ENCODE measurements around the gene PPIP5K1.

The PPIP5K1 gene

GRCh38 chr15:43527802-43528541 lies 62.0 kb downstream of the PPIP5K1 start:
- DNase-seq: no peak
- H3K4me3 ChIP-seq (ENCODE audit: insufficient read depth, low read depth, low read length, poor library complexity, severe bottlenecking): no peak overlapping the region
- no peaks in the 10 kb centered on the region for H3K27me3 ChIP-seq (replicated peaks; ENCODE audit: control insufficient read depth, insufficient read depth, low read length, poor library complexity, severe bottlenecking)
- H3K4me1 ChIP-seq (ENCODE audit: control insufficient read depth, insufficient read depth, low read length, poor library complexity, severe bottlenecking): peaks cover 3% of the 10 kb centered on the region
- H3K36me3 ChIP-seq (ENCODE audit: control insufficient read depth, insufficient read depth, low read length): no peaks in the 10 kb centered on the region
- H3K27ac ChIP-seq (ENCODE audit: insufficient read depth, low read length, poor library complexity, severe bottlenecking): no peak overlapping the region
- H3K9me3 ChIP-seq (ENCODE audit: control insufficient read depth, low read length): no peaks in the 10 kb centered on the region

GRCh38 chr15:43527016-43527801 lies 62.8 kb downstream of the PPIP5K1 start:
- H3K4me3 ChIP-seq (ENCODE audit: insufficient read depth, low read depth, low read length, poor library complexity, severe bottlenecking): no peak overlapping the region
- H3K27me3 ChIP-seq (replicated peaks; ENCODE audit: control insufficient read depth, insufficient read depth, low read length, poor library complexity, severe bottlenecking): no peaks in the 10 kb centered on the region
- H3K4me1 ChIP-seq (ENCODE audit: control insufficient read depth, insufficient read depth, low read length, poor library complexity, severe bottlenecking): peaks cover 3% of the 10 kb centered on the region
- peaks cover 2% of the 10 kb centered on the region for H3K36me3 ChIP-seq (ENCODE audit: control insufficient read depth, insufficient read depth, low read length)
- H3K27ac ChIP-seq (ENCODE audit: insufficient read depth, low read length, poor library complexity, severe bottlenecking): no peak overlapping the region
- DNase-seq: no peak
- H3K9me3 ChIP-seq (ENCODE audit: control insufficient read depth, low read length): no peaks in the 10 kb centered on the region

- Histone ChIP-seq H3K4me1 (ENCODE audit: control insufficient read depth, insufficient read depth, low read length, poor library complexity, severe bottlenecking) (peaks cover 3% of the 10 kb centered on the region), H3K27me3 (replicated peaks; ENCODE audit: control insufficient read depth, insufficient read depth, low read length, poor library complexity, severe bottlenecking) (no peaks in the 10 kb centered on the region), H3K36me3 (ENCODE audit: control insufficient read depth, insufficient read depth, low read length) (peaks cover 3% of the 10 kb centered on the region), H3K9me3 (ENCODE audit: control insufficient read depth, low read length) (no peaks in the 10 kb centered on the region), H3K4me3 (ENCODE audit: insufficient read depth, low read depth, low read length, poor library complexity, severe bottlenecking) (no peak overlapping the region), H3K27ac (ENCODE audit: insufficient read depth, low read length, poor library complexity, severe bottlenecking) (no peak overlapping the region)
- no peak for DNase-seq
Measured at GRCh38 chr15:43526261-43526930, 63.6 kb downstream of the PPIP5K1 start.

GRCh38 chr15:43525131-43525530 lies 64.9 kb downstream of the PPIP5K1 start:
- no peak for DNase-seq
- H3K27ac ChIP-seq (ENCODE audit: insufficient read depth, low read length, poor library complexity, severe bottlenecking): no peak overlapping the region
- no peak overlapping the region for H3K4me3 ChIP-seq (ENCODE audit: insufficient read depth, low read depth, low read length, poor library complexity, severe bottlenecking)
- peaks cover 3% of the 10 kb centered on the region for H3K4me1 ChIP-seq (ENCODE audit: control insufficient read depth, insufficient read depth, low read length, poor library complexity, severe bottlenecking)
- no peaks in the 10 kb centered on the region for H3K27me3 ChIP-seq (replicated peaks; ENCODE audit: control insufficient read depth, insufficient read depth, low read length, poor library complexity, severe bottlenecking)
- peaks cover 8% of the 10 kb centered on the region for H3K36me3 ChIP-seq (ENCODE audit: control insufficient read depth, insufficient read depth, low read length)
- H3K9me3 ChIP-seq (ENCODE audit: control insufficient read depth, low read length): no peaks in the 10 kb centered on the region

- Histone ChIP-seq H3K9me3 (ENCODE audit: control insufficient read depth, low read length) (no peaks in the 10 kb centered on the region), H3K36me3 (ENCODE audit: control insufficient read depth, insufficient read depth, low read length) (peaks cover 8% of the 10 kb centered on the region)
- DNase-seq: no peak
Measured at GRCh38 chr15:43524254-43524845, 65.7 kb downstream of the PPIP5K1 start.

GRCh38 chr15:43523646-43524045 lies 66.4 kb downstream of the PPIP5K1 start:
- Histone ChIP-seq H3K36me3 (ENCODE audit: control insufficient read depth, insufficient read depth, low read length) (peaks cover 8% of the 10 kb centered on the region), H3K27me3 (replicated peaks; ENCODE audit: control insufficient read depth, insufficient read depth, low read length, poor library complexity, severe bottlenecking) (no peaks in the 10 kb centered on the region), H3K4me1 (ENCODE audit: control insufficient read depth, insufficient read depth, low read length, poor library complexity, severe bottlenecking) (peaks cover 3% of the 10 kb centered on the region), H3K9me3 (ENCODE audit: control insufficient read depth, low read length) (no peaks in the 10 kb centered on the region), H3K4me3 (ENCODE audit: insufficient read depth, low read depth, low read length, poor library complexity, severe bottlenecking) (no peak overlapping the region), H3K27ac (ENCODE audit: insufficient read depth, low read length, poor library complexity, severe bottlenecking) (no peak overlapping the region)
- no peak for DNase-seq

More at GRCh38 chr15:43524254-43524845, 65.7 kb downstream of the PPIP5K1 start:
- Histone ChIP-seq H3K27ac (ENCODE audit: insufficient read depth, low read length, poor library complexity, severe bottlenecking) (no peak overlapping the region), H3K27me3 (replicated peaks; ENCODE audit: control insufficient read depth, insufficient read depth, low read length, poor library complexity, severe bottlenecking) (no peaks in the 10 kb centered on the region), H3K4me1 (ENCODE audit: control insufficient read depth, insufficient read depth, low read length, poor library complexity, severe bottlenecking) (peaks cover 3% of the 10 kb centered on the region), H3K4me3 (ENCODE audit: insufficient read depth, low read depth, low read length, poor library complexity, severe bottlenecking) (no peak overlapping the region)

- H3K27me3 ChIP-seq (replicated peaks; ENCODE audit: control insufficient read depth, insufficient read depth, low read length, poor library complexity, severe bottlenecking): no peaks in the 10 kb centered on the region
Measured at GRCh38 chr15:43522247-43522646, 67.8 kb downstream of the PPIP5K1 start.

GRCh38 chr15:43521419-43521818 lies 68.6 kb downstream of the PPIP5K1 start:
- Histone ChIP-seq H3K36me3 (ENCODE audit: control insufficient read depth, insufficient read depth, low read length) (peaks cover 8% of the 10 kb centered on the region), H3K4me3 (ENCODE audit: insufficient read depth, low read depth, low read length, poor library complexity, severe bottlenecking) (no peak overlapping the region), H3K27ac (ENCODE audit: insufficient read depth, low read length, poor library complexity, severe bottlenecking) (no peak overlapping the region), H3K27me3 (replicated peaks; ENCODE audit: control insufficient read depth, insufficient read depth, low read length, poor library complexity, severe bottlenecking) (no peaks in the 10 kb centered on the region), H3K4me1 (ENCODE audit: control insufficient read depth, insufficient read depth, low read length, poor library complexity, severe bottlenecking) (peaks cover 12% of the 10 kb centered on the region), H3K9me3 (ENCODE audit: control insufficient read depth, low read length) (no peaks in the 10 kb centered on the region)
- no peak for DNase-seq

More at GRCh38 chr15:43522247-43522646, 67.8 kb downstream of the PPIP5K1 start:
- peaks cover 8% of the 10 kb centered on the region for H3K36me3 ChIP-seq (ENCODE audit: control insufficient read depth, insufficient read depth, low read length)
- no peak overlapping the region for H3K4me3 ChIP-seq (ENCODE audit: insufficient read depth, low read depth, low read length, poor library complexity, severe bottlenecking)
- DNase-seq: no peak
- no peaks in the 10 kb centered on the region for H3K9me3 ChIP-seq (ENCODE audit: control insufficient read depth, low read length)
- H3K27ac ChIP-seq (ENCODE audit: insufficient read depth, low read length, poor library complexity, severe bottlenecking): no peak overlapping the region
- H3K4me1 ChIP-seq (ENCODE audit: control insufficient read depth, insufficient read depth, low read length, poor library complexity, severe bottlenecking): peaks cover 12% of the 10 kb centered on the region

GRCh38 chr15:43520138-43520537 lies 69.9 kb downstream of the PPIP5K1 start:
- Histone ChIP-seq H3K9me3 (ENCODE audit: control insufficient read depth, low read length) (no peaks in the 10 kb centered on the region), H3K27ac (ENCODE audit: insufficient read depth, low read length, poor library complexity, severe bottlenecking) (no peak overlapping the region), H3K4me3 (ENCODE audit: insufficient read depth, low read depth, low read length, poor library complexity, severe bottlenecking) (no peak overlapping the region), H3K27me3 (replicated peaks; ENCODE audit: control insufficient read depth, insufficient read depth, low read length, poor library complexity, severe bottlenecking) (no peaks in the 10 kb centered on the region), H3K4me1 (ENCODE audit: control insufficient read depth, insufficient read depth, low read length, poor library complexity, severe bottlenecking) (peaks cover 9% of the 10 kb centered on the region), H3K36me3 (ENCODE audit: control insufficient read depth, insufficient read depth, low read length) (peaks cover 8% of the 10 kb centered on the region)
- DNase-seq: no peak
